Measurements from ENCODE around the gene TGM4. TPM values are rescaled to one million over a fixed set of nuclear protein-coding genes. Genes with fewer than 3 reads are reported as not detected.
"Not testable (repeated sequence)": the region's sequence is repeated elsewhere in the genome, so short reads cannot be mapped to it uniquely, and the experiment has no call there.

Gene TGM4
- total RNA-seq, 1 donor from 2014 or later = not detected

GRCh38 chr3:44913868-44914468 is 39.6 kb downstream of the TGM4 start:
- peak; percentile 82 for DNase-seq (ENCODE audit: low read depth)

GRCh38 chr3:44914936-44915335 is 40.5 kb downstream of the TGM4 start:
- peak; percentile 51 for DNase-seq (ENCODE audit: low read depth)

- no peak for DNase-seq (ENCODE audit: low read depth)
Observed at GRCh38 chr3:44915702-44916438, 41.5 kb downstream of the TGM4 start.

- no peak for DNase-seq (ENCODE audit: low read depth)
Observed at GRCh38 chr3:44918087-44918486, 43.7 kb downstream of the TGM4 start.

- DNase-seq (ENCODE audit: low read depth) = no peak
Observed at GRCh38 chr3:44918581-44918980, 44.2 kb downstream of the TGM4 start.

- peak; percentile 73 for DNase-seq (ENCODE audit: low read depth)
Observed at GRCh38 chr3:44920081-44920480, 45.7 kb downstream of the TGM4 start.

GRCh38 chr3:44923632-44924456 is 49.4 kb downstream of the TGM4 start:
- no peak for DNase-seq (ENCODE audit: low read depth)

GRCh38 chr3:44924457-44925084 is 50.2 kb downstream of the TGM4 start:
- DNase-seq (ENCODE audit: low read depth) = no peak

GRCh38 chr3:44926172-44926571 is 51.8 kb downstream of the TGM4 start:
- no peak for DNase-seq (ENCODE audit: low read depth)

- DNase-seq (ENCODE audit: low read depth) = no peak
Observed at GRCh38 chr3:44926921-44927320, 52.5 kb downstream of the TGM4 start.

- DNase-seq (ENCODE audit: low read depth) = no peak
Observed at GRCh38 chr3:44927371-44927770, 53.0 kb downstream of the TGM4 start.

GRCh38 chr3:44929782-44930181 is 55.4 kb downstream of the TGM4 start:
- DNase-seq (ENCODE audit: low read depth) = peak; percentile 80

- DNase-seq (ENCODE audit: low read depth) = no peak
Observed at GRCh38 chr3:44930911-44931310, 56.5 kb downstream of the TGM4 start.

GRCh38 chr3:44931791-44932190 is 57.4 kb downstream of the TGM4 start:
- no peak for DNase-seq (ENCODE audit: low read depth)

- DNase-seq (ENCODE audit: low read depth) = no peak
Observed at GRCh38 chr3:44932271-44932670, 57.9 kb downstream of the TGM4 start.

GRCh38 chr3:44932986-44933944 is 58.9 kb downstream of the TGM4 start:
- DNase-seq (ENCODE audit: low read depth) = no peak

- no peak for DNase-seq (ENCODE audit: low read depth)
Observed at GRCh38 chr3:44939581-44940036, 65.2 kb downstream of the TGM4 start.

GRCh38 chr3:44942202-44942921 is 68.0 kb downstream of the TGM4 start:
- peak; percentile 82 for DNase-seq (ENCODE audit: low read depth)

GRCh38 chr3:44948239-44948638 is 73.8 kb downstream of the TGM4 start:
- no peak for DNase-seq (ENCODE audit: low read depth)

GRCh38 chr3:44949770-44950169 is 75.4 kb downstream of the TGM4 start:
- not testable (repeated sequence) for DNase-seq (ENCODE audit: low read depth)
